ENCODE data around the gene SNX4.
"Not testable (repeated sequence)": the region's sequence is repeated elsewhere in the genome, so short reads cannot be mapped to it uniquely, and the experiment has no call there.

Gene SNX4

DNA sequence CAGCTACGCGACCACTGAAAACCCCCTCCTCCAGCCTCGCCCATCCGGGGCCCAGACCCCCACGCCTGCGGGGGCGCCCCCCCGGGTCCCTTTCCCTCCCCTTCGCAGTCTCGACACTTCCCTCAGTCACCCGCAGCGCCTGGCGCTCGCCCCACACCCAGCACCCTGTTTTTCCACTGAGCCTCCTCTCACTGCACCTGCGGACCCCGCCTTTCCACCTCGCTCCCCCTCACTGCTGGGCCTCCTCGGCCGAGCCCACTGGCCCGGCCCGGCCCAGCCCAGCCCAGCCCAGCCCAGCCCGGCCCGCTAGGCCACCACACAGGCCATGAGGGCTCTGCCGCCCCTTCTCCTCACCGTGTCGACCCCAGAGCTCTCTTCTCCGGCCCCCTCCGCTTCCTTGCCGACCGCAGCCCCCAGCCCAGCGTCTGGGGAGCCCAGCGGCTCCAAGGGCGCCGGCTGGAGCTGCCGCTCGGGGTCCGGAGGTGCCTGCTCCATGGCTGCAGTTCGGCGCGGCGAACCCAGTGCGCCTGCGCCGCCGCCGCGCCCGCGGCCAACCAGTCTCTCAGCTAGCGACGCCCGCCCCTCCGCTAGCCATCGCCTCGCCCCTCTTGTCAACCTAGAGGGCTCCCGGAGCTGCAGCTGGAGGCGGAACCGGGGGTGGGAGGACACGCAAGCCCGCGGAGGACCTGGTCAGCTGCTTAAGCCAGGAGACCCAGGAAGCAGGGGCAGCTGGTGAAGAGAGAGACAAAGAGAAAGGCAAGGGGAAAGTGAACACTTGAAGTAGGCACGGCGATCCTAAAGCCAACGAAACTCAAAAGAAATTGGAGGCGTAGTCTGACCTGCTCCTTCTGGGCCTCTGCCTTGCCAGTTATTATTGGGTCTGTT is at the start of gene SNX4:
Gene SNX4 (minus strand): TSS at position 525 of the 885 bp plus-strand sequence. CDS start 30 bp downstream, at position 495.
- DNase-seq: peak; percentile 69 to 80 (median 74)

DNA sequence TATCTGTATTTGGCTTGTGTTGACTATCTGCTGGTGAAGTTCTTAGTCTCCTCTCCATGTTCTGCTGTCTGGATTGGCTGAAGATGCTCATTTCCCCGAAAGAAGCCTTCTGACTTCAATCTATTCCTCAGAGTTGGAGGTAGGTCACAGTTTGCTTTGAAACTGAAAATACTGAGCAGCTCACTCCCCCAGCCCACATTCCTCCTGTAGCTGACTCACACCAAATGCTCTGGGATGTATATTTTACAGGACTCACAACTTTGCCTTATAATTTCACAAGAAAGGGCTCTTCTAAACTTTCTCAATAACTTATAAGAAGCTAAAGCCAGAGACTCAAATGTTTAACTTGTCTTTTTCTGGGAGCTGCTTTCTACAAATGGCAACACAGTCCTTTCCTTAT is 36.3 kb upstream of the SNX4 start:
- no peak for DNase-seq

GRCh38 chr3:125552401-125552800 is 32.4 kb upstream of the SNX4 start:
- DNase-seq: no peak

DNA sequence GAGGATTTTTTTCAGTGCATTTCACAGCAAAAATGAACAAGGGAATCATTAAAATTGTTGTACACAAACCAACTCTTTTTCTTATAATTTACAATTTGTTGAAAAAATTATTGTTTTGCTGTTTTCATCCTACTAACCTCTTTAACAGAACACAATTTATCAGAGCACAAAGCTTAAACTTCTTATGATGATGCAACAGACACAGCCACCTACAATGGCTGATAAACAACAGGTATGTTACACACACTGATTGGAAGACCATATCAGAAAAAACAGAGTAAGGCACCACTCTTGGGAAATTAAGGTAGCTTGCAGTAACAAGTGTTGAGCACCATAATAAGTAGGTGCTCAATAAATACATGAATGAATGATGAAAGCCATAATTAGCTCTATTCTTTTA is 8.9 kb upstream of the SNX4 start:
- DNase-seq: no peak

- DNase-seq: no peak
These were observed 5.2 kb upstream of the SNX4 start for GRCh38 chr3:125525153-125525552.

DNA sequence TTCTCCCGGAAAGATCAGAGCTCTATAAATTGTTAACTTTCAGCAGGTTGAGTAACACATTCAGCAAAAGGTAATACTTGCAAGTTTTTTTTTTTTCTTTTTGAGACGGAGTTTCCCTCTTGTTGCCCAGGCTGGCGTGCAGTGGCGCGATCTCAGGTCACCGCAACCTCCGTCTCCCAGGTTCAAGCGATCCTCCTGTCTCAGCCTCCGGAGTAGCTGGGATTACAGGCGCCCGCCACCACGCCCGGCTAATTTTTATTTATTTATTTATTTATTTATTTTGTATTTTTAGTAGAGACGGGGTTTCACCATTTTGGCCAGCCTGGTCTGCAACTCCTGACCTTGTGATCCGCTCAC is 539 bp upstream of the SNX4 start:
- not testable (repeated sequence) for DNase-seq

DNA sequence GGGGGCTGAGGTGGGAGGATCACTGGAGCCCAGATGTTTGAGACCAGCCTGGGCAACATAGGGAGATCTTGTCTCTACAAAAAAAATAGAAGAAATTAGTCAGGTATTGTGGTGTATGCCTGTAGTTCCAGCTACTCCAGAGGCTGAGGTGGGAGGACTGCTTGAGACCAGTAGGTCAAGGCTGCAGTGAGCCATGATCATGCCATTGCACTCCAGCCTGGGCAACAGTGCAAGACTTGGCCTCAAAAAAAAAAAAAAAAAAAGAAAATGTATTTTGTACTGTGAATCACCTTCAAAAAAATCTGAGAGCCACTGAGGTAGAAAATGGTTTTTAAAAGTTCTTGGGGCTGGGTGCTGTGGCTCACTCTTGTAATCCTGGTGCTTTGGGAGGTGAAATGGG is 4.6 kb downstream of the SNX4 start:
- DNase-seq: no peak

- no peak for DNase-seq
These were observed 6.4 kb downstream of the SNX4 start for GRCh38 chr3:125513490-125514115.

DNA sequence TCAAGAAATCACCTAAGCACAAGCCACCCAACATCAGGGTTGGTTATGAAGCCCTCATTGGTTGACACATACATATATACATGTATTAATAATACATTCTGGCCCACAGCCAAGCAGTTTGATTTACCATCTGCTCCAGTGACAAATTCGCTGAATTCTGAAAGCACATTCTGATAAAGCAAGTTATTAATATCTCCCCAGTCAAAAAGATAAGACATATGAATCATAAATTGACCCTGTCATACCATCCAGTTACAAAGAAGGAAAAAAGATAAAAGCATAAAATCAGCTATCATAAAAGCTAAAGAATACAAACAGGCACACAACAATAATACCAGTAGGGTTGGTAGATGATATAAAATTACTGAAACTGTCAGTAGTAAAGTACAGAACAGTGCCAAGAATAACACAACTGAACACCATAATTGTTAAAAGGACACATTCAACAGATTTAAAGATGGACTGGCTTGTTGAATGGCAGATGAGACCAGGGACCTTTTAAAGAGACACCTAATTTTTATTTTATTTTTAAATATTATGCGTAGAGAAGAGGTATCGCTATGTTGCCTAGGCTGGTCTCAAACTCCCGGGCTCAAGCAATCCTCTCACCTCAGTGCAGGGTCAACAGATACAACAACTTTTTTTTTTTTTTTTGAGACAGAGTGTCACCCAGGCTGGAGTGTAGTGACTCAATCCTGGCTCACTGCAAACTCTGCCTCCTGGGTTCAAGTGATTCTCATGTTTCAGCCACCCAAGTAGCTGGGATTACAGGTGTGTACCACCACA is 7.7 kb downstream of the SNX4 start:
- peak in 2 of 4 experiments; percentile 15 to 21 for DNase-seq

- no peak for DNase-seq
These were observed 8.4 kb downstream of the SNX4 start for GRCh38 chr3:125511420-125512118.

GRCh38 chr3:125507128-125507527 is 12.9 kb downstream of the SNX4 start:
- no peak for DNase-seq

DNA sequence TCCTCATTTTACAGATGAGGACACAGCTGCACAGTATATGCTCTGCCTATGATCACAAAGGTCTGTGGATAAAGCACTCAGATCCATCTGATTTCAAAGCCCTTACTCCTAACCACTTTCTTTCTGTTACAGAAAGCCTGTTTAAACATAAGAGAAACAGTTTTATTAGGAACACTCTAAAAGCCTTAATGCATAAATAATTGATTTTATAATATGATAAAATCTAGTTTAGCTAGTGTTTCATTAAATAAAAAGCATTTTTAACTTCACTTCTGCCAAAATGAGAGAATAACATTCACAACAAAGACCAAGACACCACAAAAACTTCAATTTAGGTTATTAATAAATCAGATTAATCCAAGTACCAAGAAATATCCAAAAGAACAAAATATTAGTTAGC is 21.4 kb downstream of the SNX4 start:
- DNase-seq: no peak

DNA sequence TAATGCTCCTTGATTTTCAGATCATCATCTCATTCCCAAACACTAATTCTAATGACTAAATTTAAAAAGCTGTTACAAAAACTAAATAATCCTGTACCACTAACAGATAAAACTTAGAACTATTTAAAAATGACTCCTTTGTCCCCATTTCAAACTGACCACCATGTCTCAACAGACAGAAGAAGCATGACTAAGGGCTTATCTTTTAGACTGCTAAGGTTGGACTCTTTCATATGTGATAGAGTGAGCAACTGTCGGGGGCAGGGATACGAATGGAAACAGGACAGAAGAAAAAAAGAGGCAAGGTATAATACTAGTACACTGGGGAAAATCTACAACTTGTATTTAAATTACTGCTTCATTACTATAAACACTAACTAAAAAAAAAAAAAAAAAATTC is 23.3 kb downstream of the SNX4 start:
- DNase-seq: no peak

DNA sequence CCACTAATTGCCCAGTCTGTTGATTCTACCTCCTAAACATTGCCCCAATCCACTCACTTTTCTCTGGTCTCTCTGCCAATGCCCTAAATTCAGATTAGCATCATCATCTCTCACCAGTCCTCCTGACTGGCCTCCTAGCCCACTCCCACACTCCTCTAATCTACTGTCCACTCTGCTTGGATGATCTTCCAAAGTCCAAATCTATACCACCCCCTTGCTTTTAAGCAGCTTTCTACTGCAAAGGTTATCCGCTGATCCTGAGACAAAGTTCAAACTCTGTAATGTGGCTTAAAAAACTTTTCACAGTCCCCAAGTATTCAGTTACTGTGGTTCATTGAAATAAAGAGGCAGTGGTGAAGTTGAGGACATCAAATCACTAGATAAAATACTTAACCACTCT is 37.6 kb downstream of the SNX4 start:
- no peak for DNase-seq

- no peak for DNase-seq
These were observed 38.2 kb downstream of the SNX4 start for GRCh38 chr3:125481786-125482185.

- not testable (repeated sequence) for DNase-seq
These were observed 38.6 kb downstream of the SNX4 start for GRCh38 chr3:125481375-125481759.

- DNase-seq: no peak
These were observed 39.2 kb downstream of the SNX4 start for GRCh38 chr3:125480656-125481374.

GRCh38 chr3:125479091-125479490 is 40.9 kb downstream of the SNX4 start:
- no peak for DNase-seq

DNA sequence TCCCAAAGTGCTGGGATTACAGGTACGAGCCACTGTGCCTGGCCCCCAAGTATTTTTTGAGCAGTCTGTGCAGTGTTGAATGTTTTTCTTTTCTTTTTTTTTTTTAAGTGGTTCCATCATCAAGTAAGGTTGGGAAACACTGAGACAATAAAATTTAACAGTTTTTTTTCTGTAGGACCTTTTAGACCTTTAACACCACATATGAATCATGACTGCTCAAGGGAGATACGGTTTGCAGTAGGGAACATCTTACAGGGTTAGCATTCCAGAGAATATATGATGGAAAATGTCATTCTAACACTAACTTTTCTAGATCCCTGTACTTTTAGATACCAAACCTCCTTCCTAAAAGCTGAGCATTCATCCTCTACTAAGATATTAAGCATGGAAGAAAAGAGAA is 41.7 kb downstream of the SNX4 start:
- DNase-seq: no peak

DNA sequence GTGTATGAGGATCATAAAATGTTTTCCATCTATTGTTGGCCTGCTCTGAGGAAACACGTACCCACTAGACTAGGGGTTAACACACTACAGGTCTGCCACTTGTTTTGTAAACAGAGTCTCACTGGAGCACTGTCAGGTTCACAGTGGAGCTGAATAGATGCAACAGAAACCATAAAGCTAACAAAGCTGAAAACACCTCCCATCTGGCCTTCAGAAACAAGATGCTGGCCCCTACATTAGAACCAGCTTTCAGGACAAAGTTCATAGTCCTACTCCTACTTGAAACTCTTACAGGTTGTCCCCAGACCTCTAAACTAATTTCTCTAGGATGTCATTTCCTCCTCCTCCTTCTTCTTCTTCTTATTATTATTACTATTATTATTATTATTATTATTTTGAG is 42.3 kb downstream of the SNX4 start:
- no peak for DNase-seq

- DNase-seq: no peak
These were observed 49.3 kb downstream of the SNX4 start for GRCh38 chr3:125470671-125471070.

- no peak for DNase-seq
These were observed 57.2 kb downstream of the SNX4 start for GRCh38 chr3:125462722-125463299.

Measured in activated CD4-positive, CD25-positive, alpha-beta regulatory T cell (primary cell).